Panc1 (cell line): ENCODE data around the gene SF3B1. TPM values are rescaled to one million over a fixed set of nuclear protein-coding genes. Genes with fewer than 3 reads are reported as not detected.
"Not testable (repeated sequence)": the region's sequence is repeated elsewhere in the genome, so short reads cannot be mapped to it uniquely, and the experiment has no call there.

Source experiments
- ATAC-seq: fragments of 200-7000 bp; cut with Tn5 transposase; 2 replicates; pipeline ENCODE4 v1.9.1; 2020; ENCODE audit warnings: mild to moderate bottlenecking, moderate library complexity
- BruUV-seq: library from RNA; stranded (reverse); fragments of 400-500 nt; replicated peaks from 2 replicates; lab custom pipeline; 2021; lab: Mats Ljungman, UMichigan
- CTCF ChIA-PET: fragments of 300-600 bp; sonication (Branson Sonifier 250); formaldehyde crosslinking; loops from one replicate; lab custom pipeline; 2022; ENCODE audit warnings: antibody characterized with exemption; lab: Charles Lee
- POLR2A ChIA-PET: fragments of 300-600 bp; sonication (Branson Sonifier 250); formaldehyde crosslinking; loops from one replicate; lab custom pipeline; 2022; ENCODE audit warnings: antibody characterized with exemption; lab: Charles Lee
- DNase-seq: peaks from one replicate; pipeline ENCODE4 v3.0.0-alpha.2; 2010; ENCODE audit warnings: low read depth, low spot score
- H3K27ac ChIP-seq: 2 replicates; pipeline ENCODE4 v1.5.1; 2011; ENCODE audit warnings: mild to moderate bottlenecking, low read length, inconsistent platforms
- H3K27me3 ChIP-seq: fragments of 200-500 bp; sonication (Bioruptor generic); 2 replicates; pipeline ENCODE4 v1.6.0; 2014; ENCODE audit warnings: low read length, inconsistent platforms; ENCODE audit not compliant: control insufficient read depth, insufficient read depth
- H3K36me3 ChIP-seq: fragments of 200-500 bp; sonication (Bioruptor generic); 2 replicates; pipeline ENCODE4 v1.5.1; 2014; ENCODE audit warnings: inconsistent platforms, mild to moderate bottlenecking, low read length, moderate library complexity; ENCODE audit not compliant: control insufficient read depth, insufficient read depth
- H3K4me1 ChIP-seq: 2 replicates; pipeline ENCODE4 v1.5.1; 2011; ENCODE audit warnings: inconsistent platforms, mild to moderate bottlenecking, low read length, moderate library complexity; ENCODE audit not compliant: control insufficient read depth, insufficient read depth
- H3K4me3 ChIP-seq, 2 experiments: 2 replicates each; pipeline ENCODE4 v1.5.1; 2011 to 2012; ENCODE audit warnings: low read depth in 2 of 2, low read length in 2 of 2, mild to moderate bottlenecking in 2 of 2, inconsistent platforms in 1 of 2, moderate library complexity in 1 of 2
- H3K9me3 ChIP-seq: fragments of 200-500 bp; sonication (Bioruptor generic); 2 replicates; pipeline ENCODE4 v1.5.1; 2014; ENCODE audit warnings: low read depth, mild to moderate bottlenecking, inconsistent platforms, low read length, moderate library complexity; ENCODE audit not compliant: control insufficient read depth, insufficient read depth
- POLR2AphosphoS5 ChIP-seq: IDR thresholded peaks from 2 replicates; pipeline ENCODE4 v1.6.1; 2012; ENCODE audit warnings: mild to moderate bottlenecking, low read depth, low read length, moderate library complexity
- REST ChIP-seq, 2 experiments: IDR thresholded peaks; 2 replicates each; pipeline ENCODE4 v1.6.1; 2011 to 2012; ENCODE audit warnings: low read depth in 2 of 2, control low read depth in 1 of 2, low read length in 1 of 2, mild to moderate bottlenecking in 1 of 2, moderate library complexity in 1 of 2; ENCODE audit not compliant: insufficient read depth in 1 of 2
- SIN3A ChIP-seq: IDR thresholded peaks from 2 replicates; pipeline ENCODE4 v1.6.1; 2012; ENCODE audit warnings: low read depth, mild to moderate bottlenecking, low read length, moderate library complexity, borderline replicate concordance; ENCODE audit not compliant: insufficient read depth
- TCF7L2 ChIP-seq: IDR thresholded peaks from 2 replicates; pipeline ENCODE4 v1.6.1; 2011; ENCODE audit warnings: mild to moderate bottlenecking, low read depth, low read length, inconsistent platforms
- in situ Hi-C: cut with HindIII; loops from 2 replicates; pipeline ENCODE4 v1.10.0; 2016; ENCODE audit warnings: low sequenced_read_pairs, low pct_unique_long_range_greater_than_20kb
- intact Hi-C: fragments of 100-400 bp; cut with micrococcal nuclease; formaldehyde crosslinking; loops from one replicate; pipeline ENCODE4 v1.10.0; 2022; ENCODE audit not compliant: unreplicated experiment
- total RNA-seq: library from RNA; stranded (reverse); gene quantifications from one replicate; pipeline ENCODE4 v1.2.1, GENCODE V29; 2021; ENCODE audit not compliant: unreplicated experiment
- TF ChIP-seq, protein P1 (sequence below): fragments of 450-650 bp; IDR thresholded peaks from 2 replicates; pipeline ENCODE4 v1.5.1; 2017; ENCODE audit warnings: mild to moderate bottlenecking

The SF3B1 gene
- total RNA-seq, 1 experiment from 2014 or later: 275 TPM

DNA sequence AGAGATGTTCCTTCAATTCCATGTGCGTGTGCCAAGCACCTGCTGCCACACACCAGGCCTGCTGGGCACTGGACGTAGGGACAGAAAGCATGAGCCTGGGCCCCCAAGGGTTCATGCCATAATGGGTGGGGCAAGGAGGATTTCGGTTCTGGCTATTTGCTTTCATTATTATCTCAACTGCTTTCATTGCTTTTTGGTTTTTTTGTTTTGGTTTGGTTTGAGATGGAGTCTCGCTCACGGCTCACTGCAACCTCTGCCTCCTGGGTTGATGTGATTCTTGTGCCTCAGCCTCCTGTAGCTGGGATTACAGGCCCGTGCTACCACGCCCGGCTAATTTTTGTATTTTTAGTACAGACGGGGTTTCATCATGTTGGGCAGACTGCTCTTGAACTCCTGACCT lies 57.2 kb downstream of the SF3B1 start:
- TF ChIP-seq, protein P1, sequence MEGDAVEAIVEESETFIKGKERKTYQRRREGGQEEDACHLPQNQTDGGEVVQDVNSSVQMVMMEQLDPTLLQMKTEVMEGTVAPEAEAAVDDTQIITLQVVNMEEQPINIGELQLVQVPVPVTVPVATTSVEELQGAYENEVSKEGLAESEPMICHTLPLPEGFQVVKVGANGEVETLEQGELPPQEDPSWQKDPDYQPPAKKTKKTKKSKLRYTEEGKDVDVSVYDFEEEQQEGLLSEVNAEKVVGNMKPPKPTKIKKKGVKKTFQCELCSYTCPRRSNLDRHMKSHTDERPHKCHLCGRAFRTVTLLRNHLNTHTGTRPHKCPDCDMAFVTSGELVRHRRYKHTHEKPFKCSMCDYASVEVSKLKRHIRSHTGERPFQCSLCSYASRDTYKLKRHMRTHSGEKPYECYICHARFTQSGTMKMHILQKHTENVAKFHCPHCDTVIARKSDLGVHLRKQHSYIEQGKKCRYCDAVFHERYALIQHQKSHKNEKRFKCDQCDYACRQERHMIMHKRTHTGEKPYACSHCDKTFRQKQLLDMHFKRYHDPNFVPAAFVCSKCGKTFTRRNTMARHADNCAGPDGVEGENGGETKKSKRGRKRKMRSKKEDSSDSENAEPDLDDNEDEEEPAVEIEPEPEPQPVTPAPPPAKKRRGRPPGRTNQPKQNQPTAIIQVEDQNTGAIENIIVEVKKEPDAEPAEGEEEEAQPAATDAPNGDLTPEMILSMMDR: no peak
- TF ChIP-seq TCF7L2: no peak
- no peak for TF ChIP-seq REST (IDR thresholded peaks at IDR 0.05; ENCODE audit: insufficient read depth in 1 of 2, low read depth in 2 of 2, low read length in 1 of 2)
- no peak for TF ChIP-seq SIN3A
- TF ChIP-seq POLR2AphosphoS5: no peak
- BruUV-seq: no TSS peak
- H3K4me3 ChIP-seq: no peak overlapping the region
- no peak for ATAC-seq
- DNase-seq: no peak
- intact Hi-C loops (loop anchor here (1.0 to 5.0 kb wide), 4 partner anchors 187 to 365 kb away; no protein-coding TSS in a partner anchor), in situ Hi-C loops (no loop called here)
- CTCF ChIA-PET: no interaction called here
- POLR2A ChIA-PET: interaction anchor here (0.7 kb wide), 1 partner anchor 76 kb away, joined by 3 read pairs; no protein-coding TSS in a partner anchor
- no peaks in the 10 kb centered on the region for H3K27me3 ChIP-seq
- no peaks in the 10 kb centered on the region for H3K4me1 ChIP-seq
- H3K9me3 ChIP-seq: no peaks in the 10 kb centered on the region
- H3K27ac ChIP-seq: no peak overlapping the region
- H3K36me3 ChIP-seq: no peaks in the 10 kb centered on the region

DNA sequence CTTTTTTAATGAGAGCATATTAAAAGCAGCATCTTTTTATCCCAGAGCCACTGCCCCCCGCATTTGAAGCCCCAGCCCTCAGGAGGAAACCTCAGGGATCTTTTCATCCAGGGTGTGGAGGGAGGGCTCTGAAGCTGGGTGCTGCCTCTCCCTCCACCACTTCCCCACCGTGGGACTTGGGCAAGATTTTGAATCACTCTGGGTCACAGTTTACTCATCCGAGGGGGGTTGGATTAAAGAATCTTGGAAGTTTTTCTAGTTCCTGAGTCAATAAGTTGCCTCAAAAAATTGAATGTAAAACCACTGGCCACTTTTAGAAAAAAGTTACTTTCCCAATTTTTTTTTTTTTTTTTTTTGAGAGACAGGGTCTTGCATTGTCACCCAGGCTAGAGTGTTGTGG lies 62.2 kb downstream of the SF3B1 start:
- no peak for TF ChIP-seq POLR2AphosphoS5
- no peak for TF ChIP-seq SIN3A
- TF ChIP-seq, protein P1: no peak
- no peak for TF ChIP-seq TCF7L2
- no peak for TF ChIP-seq REST (IDR thresholded peaks at IDR 0.05; ENCODE audit: insufficient read depth in 1 of 2, low read depth in 2 of 2, low read length in 1 of 2)
- Histone ChIP-seq H3K4me3 (no peak overlapping the region), H3K27me3 (no peaks in the 10 kb centered on the region), H3K36me3 (no peaks in the 10 kb centered on the region), H3K27ac (no peak overlapping the region), H3K9me3 (no peaks in the 10 kb centered on the region), H3K4me1 (no peaks in the 10 kb centered on the region)
- ChIA-PET POLR2A (no interaction called here), CTCF (no interaction called here)
- no TSS peak for BruUV-seq
- no peak for DNase-seq
- no peak for ATAC-seq
- intact Hi-C loops (no loop called here), in situ Hi-C loops (no loop called here)

DNA sequence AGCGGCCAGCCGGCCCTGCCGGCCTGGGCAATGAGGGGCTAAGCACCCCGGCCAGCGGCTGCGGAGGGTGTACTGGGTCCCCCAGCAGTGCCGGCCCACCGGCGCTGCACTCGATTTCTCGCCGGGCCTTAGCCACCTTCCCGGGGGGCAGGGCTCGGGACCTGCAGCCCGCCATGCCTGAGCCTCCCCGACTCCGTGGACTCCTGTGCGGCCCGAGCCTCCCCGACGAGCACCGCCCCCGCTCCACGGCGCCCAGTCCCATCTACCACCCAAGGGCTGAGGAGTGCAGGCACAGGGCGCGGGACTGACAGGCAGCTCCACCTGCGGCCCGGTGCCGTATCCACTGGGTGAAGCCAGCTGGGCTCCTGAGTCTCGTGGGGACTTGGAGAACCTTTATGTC lies 64.2 kb downstream of the SF3B1 start:
- in situ Hi-C loops, H3K9me3 ChIP-seq, H3K4me1 ChIP-seq, intact Hi-C loops, ATAC-seq, BruUV-seq, H3K36me3 ChIP-seq, H3K27me3 ChIP-seq, H3K27ac ChIP-seq, DNase-seq, H3K4me3 ChIP-seq, POLR2A ChIA-PET: not testable (repeated sequence)
- CTCF ChIA-PET: interaction anchor here (0.6 kb wide), 1 partner anchor 39 kb away, joined by 3 read pairs; no protein-coding TSS in a partner anchor
